CD4-positive, alpha-beta T cell treated with Interleukin-17A for 1 hour (primary cell): ENCODE results near the gene ZNF605.
"Not testable (repeated sequence)": the region's sequence is repeated elsewhere in the genome, so short reads cannot be mapped to it uniquely, and the experiment has no call there.

Experiments
- DNase-seq: peaks from one replicate; pipeline ENCODE4 v3.0.0-alpha.2; 2020

ZNF605 gene

GRCh38 chr12:132904718-132905328, 51.3 kb downstream of the ZNF605 start:
- peak; percentile 89 for DNase-seq

GRCh38 chr12:132899033-132899432, 57.1 kb downstream of the ZNF605 start:
- DNase-seq, result no peak

- DNase-seq, result no peak
Measured at GRCh38 chr12:132888852-132889251, 67.3 kb downstream of the ZNF605 start.

- peak; percentile 96 for DNase-seq
Measured at GRCh38 chr12:132887513-132888351, 68.4 kb downstream of the ZNF605 start, which contains the start of gene CHFR. CHFR (minus strand) TSS chr12:132887605; CDS start chr12:132887328, 277 bp downstream.

- peak; percentile 18 for DNase-seq
Measured at GRCh38 chr12:132886529-132887477, 69.3 kb downstream of the ZNF605 start.

- DNase-seq, result no peak
Measured at GRCh38 chr12:132881818-132882217, 74.3 kb downstream of the ZNF605 start.

- not testable (repeated sequence) for DNase-seq
Measured at GRCh38 chr12:132874620-132875019, 81.5 kb downstream of the ZNF605 start.

GRCh38 chr12:132874175-132874574, 81.9 kb downstream of the ZNF605 start:
- no peak for DNase-seq

- DNase-seq, result no peak
Measured at GRCh38 chr12:132873724-132874123, 82.4 kb downstream of the ZNF605 start.

GRCh38 chr12:132872975-132873421, 83.1 kb downstream of the ZNF605 start:
- peak; percentile 39 for DNase-seq

- DNase-seq, result no peak
Measured at GRCh38 chr12:132872073-132872855, 83.8 kb downstream of the ZNF605 start.

- no peak for DNase-seq
Measured at GRCh38 chr12:132869551-132869950, 86.6 kb downstream of the ZNF605 start.
